Keratinocyte (primary cell): ENCODE data around the gene LRRIQ4. TPM values are rescaled to one million over a fixed set of nuclear protein-coding genes. Genes with fewer than 3 reads are reported as not detected.

ENCODE experiments used
- DNase-seq: peaks from one replicate; pipeline ENCODE4 v3.0.0-alpha.2; 2011; ENCODE audit warnings: low read depth, missing footprints, low spot score
- FAIRE-seq: peaks from 2 replicates; lab custom pipeline; 2011; peaks lifted over from hg19 to GRCh38; lab: Jason Lieb, UNC
- H2AFZ ChIP-seq: 2 replicates; pipeline ENCODE4 v1.6.0; 2012; ENCODE audit warnings: low read length, control low read depth, inconsistent platforms; ENCODE audit not compliant: control insufficient read depth
- H3K27ac ChIP-seq: 2 replicates; pipeline ENCODE4 v1.5.1; 2011; ENCODE audit warnings: low read length; ENCODE audit not compliant: control insufficient read depth, insufficient read depth
- H3K27me3 ChIP-seq: 3 replicates; pipeline ENCODE4 v1.6.0; 2011; ENCODE audit warnings: low read length; ENCODE audit not compliant: control insufficient read depth, insufficient read depth; ENCODE audit errors: extremely low read depth
- H3K36me3 ChIP-seq, 2 experiments: 2 replicates in 1 of 2; 3 replicates in 1 of 2; pipeline ENCODE4 v1.5.1; 2011; ENCODE audit warnings: low read length in 2 of 2, mild to moderate bottlenecking in 1 of 2; ENCODE audit not compliant: control insufficient read depth in 2 of 2, insufficient read depth in 2 of 2; ENCODE audit errors: extremely low read depth in 1 of 2
- H3K4me1 ChIP-seq: 3 replicates; pipeline ENCODE4 v1.5.1; 2011; ENCODE audit warnings: low read length; ENCODE audit not compliant: control insufficient read depth, insufficient read depth; ENCODE audit errors: extremely low read depth
- H3K4me2 ChIP-seq: 3 replicates; pipeline ENCODE4 v1.6.0; 2011; ENCODE audit warnings: low read depth, low read length; ENCODE audit not compliant: control insufficient read depth, insufficient read depth; ENCODE audit errors: extremely low read depth
- H3K4me3 ChIP-seq, 3 experiments: fragments of 200-600 bp in 1 of 3; sonication (generic) in 1 of 3; 2 replicates in 2 of 3; 3 replicates in 1 of 3; pipeline ENCODE4 v1.5.1; 2011 to 2016; ENCODE audit warnings: low read length in 3 of 3, mild to moderate bottlenecking in 3 of 3, control low read depth in 2 of 3, inconsistent platforms in 1 of 3, low read depth in 1 of 3, mixed read lengths in 1 of 3, mixed run types in 1 of 3, moderate library complexity in 1 of 3; ENCODE audit not compliant: control insufficient read depth in 2 of 3, insufficient read depth in 2 of 3; ENCODE audit errors: extremely low read depth in 1 of 3
- H3K79me2 ChIP-seq: 2 replicates; pipeline ENCODE4 v1.6.0; 2012; ENCODE audit warnings: low read length; ENCODE audit not compliant: control insufficient read depth, insufficient read depth
- H3K9ac ChIP-seq: 3 replicates; pipeline ENCODE4 v1.6.0; 2011; ENCODE audit warnings: low read length; ENCODE audit not compliant: control insufficient read depth, insufficient read depth; ENCODE audit errors: extremely low read depth
- H3K9me1 ChIP-seq: 3 replicates; pipeline ENCODE4 v1.6.0; 2011; ENCODE audit warnings: low read length; ENCODE audit not compliant: control insufficient read depth, insufficient read depth; ENCODE audit errors: extremely low read depth
- H3K9me3 ChIP-seq: 2 replicates; pipeline ENCODE4 v1.5.1; 2012; ENCODE audit warnings: low read depth, low read length; ENCODE audit not compliant: control insufficient read depth
- H4K20me1 ChIP-seq: 3 replicates; pipeline ENCODE4 v1.6.0; 2011; ENCODE audit warnings: low read length; ENCODE audit not compliant: control insufficient read depth, insufficient read depth; ENCODE audit errors: extremely low read depth
- EZH2 ChIP-seq: IDR thresholded peaks from one replicate; pipeline ENCODE4 v1.6.1; 2012; ENCODE audit warnings: inconsistent platforms, mild to moderate bottlenecking, low read length, moderate library complexity
- dilution Hi-C: fragments of 300-500 bp; cut with MboI; formaldehyde crosslinking; loops from one replicate; pipeline ENCODE4 v1.7.0; 2020; ENCODE audit warnings: low sequenced_read_pairs; ENCODE audit not compliant: extremely low pct_ligation_motif_present
- polyA plus RNA-seq, 5 experiments: library from polyadenylated mRNA; depleted of rRNA in 3 of 5; stranded (reverse) in 3 of 5; stranded (forward) in 1 of 5; unstranded in 1 of 5; fragments of >200 nt; gene quantifications; 1 replicate in 1 of 5; 2 replicates in 3 of 5; 3 replicates in 1 of 5; pipeline versions ENCODE4 v1.2.1 to v1.2.3, GENCODE V29; 2011 to 2012; ENCODE audit warnings: missing spikeins in 2 of 5, low read depth in 1 of 5, low replicate concordance in 1 of 5
- TF ChIP-seq, protein P1 (sequence below), 3 experiments: IDR thresholded peaks in 1 of 3; conservative IDR thresholded peaks in 1 of 3; optimal IDR thresholded peaks in 1 of 3; 2 replicates in 2 of 3; 3 replicates in 1 of 3; pipeline versions ENCODE3 to v1.5.1; 2011; ENCODE audit warnings: low read length in 3 of 3, mild to moderate bottlenecking in 3 of 3, moderate library complexity in 2 of 3, control low read depth in 1 of 3, inconsistent platforms in 1 of 3; ENCODE audit not compliant: insufficient read depth in 2 of 3; ENCODE audit errors: extremely low read depth in 1 of 3

Gene LRRIQ4
- polyA plus RNA-seq, 1 donor (not counting 4 experiments of a cell fraction or from before 2014, with no cell fraction given), result not detected

GRCh38 chr3:169879013-169879557 lies 66.4 kb downstream of the LRRIQ4 start:
- H3K4me2 ChIP-seq, result no peak overlapping the region
- DNase-seq, result no peak
- no peak overlapping the region for H3K27ac ChIP-seq
- FAIRE-seq, result no peak
- no peaks in the 10 kb centered on the region for H3K9me1 ChIP-seq
- H4K20me1 ChIP-seq, result no peaks in the 10 kb centered on the region
- H3K9ac ChIP-seq, result no peak overlapping the region
- TF ChIP-seq, protein P1, sequence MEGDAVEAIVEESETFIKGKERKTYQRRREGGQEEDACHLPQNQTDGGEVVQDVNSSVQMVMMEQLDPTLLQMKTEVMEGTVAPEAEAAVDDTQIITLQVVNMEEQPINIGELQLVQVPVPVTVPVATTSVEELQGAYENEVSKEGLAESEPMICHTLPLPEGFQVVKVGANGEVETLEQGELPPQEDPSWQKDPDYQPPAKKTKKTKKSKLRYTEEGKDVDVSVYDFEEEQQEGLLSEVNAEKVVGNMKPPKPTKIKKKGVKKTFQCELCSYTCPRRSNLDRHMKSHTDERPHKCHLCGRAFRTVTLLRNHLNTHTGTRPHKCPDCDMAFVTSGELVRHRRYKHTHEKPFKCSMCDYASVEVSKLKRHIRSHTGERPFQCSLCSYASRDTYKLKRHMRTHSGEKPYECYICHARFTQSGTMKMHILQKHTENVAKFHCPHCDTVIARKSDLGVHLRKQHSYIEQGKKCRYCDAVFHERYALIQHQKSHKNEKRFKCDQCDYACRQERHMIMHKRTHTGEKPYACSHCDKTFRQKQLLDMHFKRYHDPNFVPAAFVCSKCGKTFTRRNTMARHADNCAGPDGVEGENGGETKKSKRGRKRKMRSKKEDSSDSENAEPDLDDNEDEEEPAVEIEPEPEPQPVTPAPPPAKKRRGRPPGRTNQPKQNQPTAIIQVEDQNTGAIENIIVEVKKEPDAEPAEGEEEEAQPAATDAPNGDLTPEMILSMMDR (optimal IDR thresholded peaks at IDR 0.05 in 1 of 3, IDR thresholded peaks at IDR 0.05 in 1 of 3, conservative IDR thresholded peaks at IDR 0.05 in 1 of 3; ENCODE audit: extremely low read depth in 1 of 3, insufficient read depth in 2 of 3, low read length in 3 of 3), result no peak
- no peak for TF ChIP-seq EZH2
- H3K4me3 ChIP-seq, result no peak overlapping the region
- no peaks in the 10 kb centered on the region for H3K9me3 ChIP-seq
- no peaks in the 10 kb centered on the region for H3K36me3 ChIP-seq
- no peaks in the 10 kb centered on the region for H3K4me1 ChIP-seq
- no peaks in the 10 kb centered on the region for H3K27me3 ChIP-seq
- no peak overlapping the region for H2AFZ ChIP-seq
- H3K79me2 ChIP-seq, result no peaks in the 10 kb centered on the region
- dilution Hi-C loops, result no loop called here

- Histone ChIP-seq H3K9me1 (no peaks in the 10 kb centered on the region), H3K4me1 (no peaks in the 10 kb centered on the region), H3K4me3 (no peak overlapping the region), H3K4me2 (no peak overlapping the region), H3K27ac (no peak overlapping the region), H3K9ac (no peak overlapping the region), H2AFZ (no peak overlapping the region), H3K79me2 (no peaks in the 10 kb centered on the region), H4K20me1 (no peaks in the 10 kb centered on the region), H3K9me3 (no peaks in the 10 kb centered on the region), H3K27me3 (no peaks in the 10 kb centered on the region), H3K36me3 (no peaks in the 10 kb centered on the region)
- no peak for FAIRE-seq
- dilution Hi-C loops, result no loop called here
- TF ChIP-seq, protein P1 (optimal IDR thresholded peaks at IDR 0.05 in 1 of 3, IDR thresholded peaks at IDR 0.05 in 1 of 3, conservative IDR thresholded peaks at IDR 0.05 in 1 of 3; ENCODE audit: extremely low read depth in 1 of 3, insufficient read depth in 2 of 3, low read length in 3 of 3), result no peak
- no peak for TF ChIP-seq EZH2
- DNase-seq, result no peak
Observed at GRCh38 chr3:169879845-169880575, 67.3 kb downstream of the LRRIQ4 start.
